Adrenal gland (tissue), 12 donors: Measurements from ENCODE around the gene MID1IP1. TPM values are rescaled to one million over a fixed set of nuclear protein-coding genes. Genes with fewer than 3 reads are reported as not detected.

Experiments used
- DNase-seq, 7 donors: peaks; one replicate each; pipeline ENCODE4 v3.0.0-alpha.2; 2019 to 2020
- H3K27ac ChIP-seq, 5 donors: fragments of 200-600 bp; sonication (generic) in 4 of 5; 1 replicate in 3 of 5; 2 replicates in 2 of 5; pipeline versions ENCODE4 v1.5.1 to v1.8.0; 2016 to 2020; ENCODE audit warnings: mild to moderate bottlenecking in 1 of 5
- H3K27me3 ChIP-seq: fragments of 200-600 bp; 2 replicates; pipeline ENCODE4 v1.8.0; 2021
- H3K36me3 ChIP-seq, 2 donors: fragments of 200-600 bp; replicated peaks in 1 of 2; 1 replicate in 1 of 2; 2 replicates in 1 of 2; pipeline versions ENCODE4 v1.5.1 to v1.8.0; 2018 to 2022
- H3K4me1 ChIP-seq, 2 donors: fragments of 200-600 bp; replicated peaks in 1 of 2; 1 replicate in 1 of 2; 2 replicates in 1 of 2; pipeline versions ENCODE4 v1.5.1 to v1.8.0; 2018 to 2021
- H3K4me3 ChIP-seq, 4 donors: fragments of 200-600 bp; sonication (generic) in 3 of 4; one replicate each; pipeline ENCODE4 v1.5.1; 2016 to 2018
- H3K9me3 ChIP-seq, 3 donors: fragments of 200-600 bp; sonication (generic) in 1 of 3; replicated peaks in 1 of 3; 1 replicate in 2 of 3; 2 replicates in 1 of 3; pipeline versions ENCODE4 v1.5.1 to v1.8.0; 2016 to 2021
- CTCF ChIP-seq, 6 experiments: fragments of 450-650 bp in 4 of 6; fragments of 200-600 bp in 2 of 6; sonication (generic) in 1 of 6; IDR thresholded peaks; 1 replicate in 5 of 6; 2 replicates in 1 of 6; pipeline versions ENCODE4 v1.5.1 to v1.8.0; 2016 to 2021; ENCODE audit warnings: antibody characterized with exemption in 6 of 6, mild to moderate bottlenecking in 2 of 6, moderate library complexity in 1 of 6
- POLR2A ChIP-seq, 2 donors: fragments of 450-650 bp; IDR thresholded peaks; one replicate each; pipeline ENCODE4 v1.6.1; 2017; ENCODE audit warnings: antibody characterized with exemption in 2 of 2, mild to moderate bottlenecking in 2 of 2, moderate library complexity in 1 of 2
- WGBS, 4 donors: extraction: QIAGEN DNeasy Blood & Tissue Kit in 2 of 4; methylation state at CpG; one replicate each; pipeline versions ENCODE4 v1.1.5 to v1.1.7; 2013 to 2017; 5-methylcytosine and 5-hydroxymethylcytosine counted together
- intact Hi-C, 2 donors: fragments of 100-400 bp; cut with DNase I; formaldehyde crosslinking; loops; one replicate each; pipeline versions ENCODE4 v1.14.1 to v1.15.0; 2022 to 2023
- polyA plus RNA-seq, 3 donors: library from polyadenylated mRNA; stranded (reverse); fragments of 200-250 nt in 2 of 3; fragments of 350-450 nt in 1 of 3; fragmentation: Illumina TruSeq in 1 of 3; extraction: RNeasy Lipid Tissue Mini Kit (QIAGEN cat#74804) in 1 of 3; gene quantifications; one replicate each; pipeline ENCODE4 v1.2.3, GENCODE V29; 2013 to 2014
- total RNA-seq, 9 donors: library from RNA; depleted of rRNA in 4 of 9; stranded (reverse); fragments of >200 nt in 4 of 9; fragments of 120-200 nt in 1 of 9; fragmentation: NEBNext Ultra II Directional in 1 of 9; extraction: Animal tissue kit (Norgen Biotek cat#: 25700) in 1 of 9; gene quantifications; one replicate each; pipeline versions ENCODE4 v1.1.0 to v1.2.4, GENCODE V29; 2013 to 2023
- donor health status: healthy with polysubstance abuse.
- donor health status: Bipolar disorder and iron deficiency.
- donor health status: DM: yes; HTN: yes; CAD: no.
- donor health status: DM: no; HTN: no; CAD: no.
- donor health status: DM: no; HTN: no; CAD: no.
- donor health status: DM: yes; HTN: yes; CAD: no.

The MID1IP1 gene
- total and polyA plus RNA-seq, 12 donors, result 16.8 to 106 (median 50.6) TPM

GRCh38 chrX:38805432-38806389, 4.5 kb downstream of the MID1IP1 start:
- Histone ChIP-seq H3K36me3 (no peaks in the 10 kb centered on the region), H3K27me3 (no peaks in the 10 kb centered on the region), H3K4me1 (peaks cover 0 to 20% of the 10 kb centered on the region in 2 donors), H3K27ac (peak overlapping the region in 4 of 5 donors; percentile 71 to 96 (median 84)), H3K9me3 (no peaks in the 10 kb centered on the region), H3K4me3 (peak overlapping the region in 2 of 4 donors; percentile 35 to 67)
- TF ChIP-seq POLR2A (IDR thresholded peaks at IDR 0.05), result no peak
- TF ChIP-seq CTCF (IDR thresholded peaks at IDR 0.05), result no peak
- peak; percentile 54 to 67 (median 57) for DNase-seq
- intact Hi-C loops, result no loop called here
- 7 to 38% (median 19%) methylated on average over 35 to 41 of the region's 41 CpGs for WGBS, 4 donors

GRCh38 chrX:38806875-38807621, 5.8 kb downstream of the MID1IP1 start:
- Histone ChIP-seq H3K4me3 (no peak overlapping the region), H3K27ac (peak overlapping the region in 1 of 5 donors; percentile 86), H3K27me3 (no peaks in the 10 kb centered on the region), H3K4me1 (peaks cover 0 to 20% of the 10 kb centered on the region in 2 donors), H3K36me3 (no peaks in the 10 kb centered on the region), H3K9me3 (no peaks in the 10 kb centered on the region)
- intact Hi-C loops, result no loop called here
- no peak for TF ChIP-seq CTCF (IDR thresholded peaks at IDR 0.05)
- TF ChIP-seq POLR2A (IDR thresholded peaks at IDR 0.05), result no peak
- WGBS, 4 donors, result 68 to 78% (median 71%) methylated on average over 7 of the region's 7 CpGs
- DNase-seq, result no peak

GRCh38 chrX:38807873-38808272, 6.6 kb downstream of the MID1IP1 start:
- peak overlapping the region in 1 of 5 donors; percentile 1 for H3K27ac ChIP-seq
- H3K9me3 ChIP-seq, result no peaks in the 10 kb centered on the region
- intact Hi-C loops, result no loop called here
- no peak for TF ChIP-seq CTCF (IDR thresholded peaks at IDR 0.05)
- no peak for TF ChIP-seq POLR2A (IDR thresholded peaks at IDR 0.05)
- H3K36me3 ChIP-seq, result no peaks in the 10 kb centered on the region
- DNase-seq, result no peak
- H3K4me3 ChIP-seq, result no peak overlapping the region
- peaks cover 0 to 14% of the 10 kb centered on the region in 2 donors for H3K4me1 ChIP-seq
- no peaks in the 10 kb centered on the region for H3K27me3 ChIP-seq

- no peaks in the 10 kb centered on the region for H3K9me3 ChIP-seq
- WGBS, 4 donors, result 43 to 58% (median 49%) methylated on average over 3 of the region's 3 CpGs
- no peak for DNase-seq
- H3K4me1 ChIP-seq, result peaks cover 0 to 4% of the 10 kb centered on the region in 2 donors
- no peaks in the 10 kb centered on the region for H3K27me3 ChIP-seq
- H3K36me3 ChIP-seq, result no peaks in the 10 kb centered on the region
- H3K27ac ChIP-seq, result no peak overlapping the region
- no peak for TF ChIP-seq CTCF (IDR thresholded peaks at IDR 0.05)
- TF ChIP-seq POLR2A (IDR thresholded peaks at IDR 0.05), result no peak
- no peak overlapping the region for H3K4me3 ChIP-seq
- intact Hi-C loops, result no loop called here
Measured at GRCh38 chrX:38811515-38812243, 10.4 kb downstream of the MID1IP1 start.
